GM18951 (cell line): ENCODE data around the gene PHF1.

ENCODE experiments used
- POLR2A ChIP-seq: IDR thresholded peaks from 4 replicates; pipeline ENCODE4 v1.6.1; 2011; ENCODE audit warnings: mild to moderate bottlenecking; ENCODE audit not compliant: insufficient read length, insufficient read depth; ENCODE audit errors: extremely low read depth
- in situ Hi-C: fragments of 300-500 bp; cut with MboI; formaldehyde crosslinking; loops from one replicate; pipeline ENCODE4 v1.12.0; 2022; ENCODE audit warnings: low sequenced_read_pairs, mixed read lengths, inconsistent platforms; ENCODE audit not compliant: unreplicated experiment

The PHF1 gene

GRCh38 chr6:33406126-33406525 is 4.7 kb upstream of the PHF1 start:
- TF ChIP-seq POLR2A, result no peak
- in situ Hi-C loops, result no loop called here

GRCh38 chr6:33407132-33407718 is 3.6 kb upstream of the PHF1 start:
- in situ Hi-C loops, result no loop called here
- no peak for TF ChIP-seq POLR2A

- TF ChIP-seq POLR2A, result peak; percentile 60
- in situ Hi-C loops, result no loop called here
Measured at GRCh38 chr6:33410050-33410710, 634 bp upstream of the PHF1 start.

- no peak for TF ChIP-seq POLR2A
- in situ Hi-C loops, result no loop called here
Measured at GRCh38 chr6:33411632-33412005, 805 bp downstream of the PHF1 start.

- TF ChIP-seq POLR2A, result no peak
- in situ Hi-C loops, result no loop called here
Measured at GRCh38 chr6:33412140-33413009, 1.6 kb downstream of the PHF1 start.

- in situ Hi-C loops, result no loop called here
- peak; percentile 21 for TF ChIP-seq POLR2A
Measured at GRCh38 chr6:33413241-33414120, 2.7 kb downstream of the PHF1 start.

GRCh38 chr6:33414592-33415271 is 3.9 kb downstream of the PHF1 start:
- no peak for TF ChIP-seq POLR2A
- in situ Hi-C loops, result no loop called here

GRCh38 chr6:33415831-33416230 is 5.0 kb downstream of the PHF1 start:
- in situ Hi-C loops, result no loop called here
- TF ChIP-seq POLR2A, result no peak

GRCh38 chr6:33416386-33417127 is 5.7 kb downstream of the PHF1 start:
- in situ Hi-C loops, result no loop called here
- peak; percentile 42 for TF ChIP-seq POLR2A

GRCh38 chr6:33417128-33417902 is 6.5 kb downstream of the PHF1 start:
- in situ Hi-C loops, result no loop called here
- TF ChIP-seq POLR2A, result no peak
